GM20000 (cell line): ENCODE data around the gene LRRC53.

Source experiments
- DNase-seq: peaks from one replicate; pipeline ENCODE4 v3.0.0; 2012; ENCODE audit warnings: low spot score
- CTCF ChIP-seq: IDR thresholded peaks from 2 replicates; pipeline ENCODE4 v1.5.1; 2012; ENCODE audit warnings: mild to moderate bottlenecking, control low read depth; ENCODE audit errors: extremely low read depth, missing control alignments

The LRRC53 gene

GRCh38 chr1:74457253-74457652 is 55.2 kb downstream of the LRRC53 start:
- no peak for TF ChIP-seq CTCF
- no peak for DNase-seq

- no peak for TF ChIP-seq CTCF
- DNase-seq = no peak
Observed at GRCh38 chr1:74455390-74455789, 57.0 kb downstream of the LRRC53 start.

DNA sequence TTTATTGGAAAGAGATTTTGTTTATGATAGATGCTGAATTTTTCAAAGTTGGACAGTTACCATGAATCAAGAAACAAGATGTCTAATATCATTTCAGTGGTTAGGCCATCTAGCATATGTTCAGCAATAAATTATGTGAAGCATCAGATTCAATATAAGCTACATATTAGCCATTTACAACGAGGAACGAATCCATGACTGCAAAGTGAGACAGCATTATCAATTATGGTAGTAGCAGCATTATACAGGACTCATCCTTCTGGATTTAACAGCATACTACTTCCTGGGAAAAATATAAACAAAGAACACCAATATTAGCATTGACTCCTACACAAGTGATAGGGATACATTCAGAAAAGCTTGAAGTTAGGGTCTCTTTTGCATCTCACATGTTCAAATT is 59.1 kb downstream of the LRRC53 start:
- no peak for DNase-seq
- no peak for TF ChIP-seq CTCF

DNA sequence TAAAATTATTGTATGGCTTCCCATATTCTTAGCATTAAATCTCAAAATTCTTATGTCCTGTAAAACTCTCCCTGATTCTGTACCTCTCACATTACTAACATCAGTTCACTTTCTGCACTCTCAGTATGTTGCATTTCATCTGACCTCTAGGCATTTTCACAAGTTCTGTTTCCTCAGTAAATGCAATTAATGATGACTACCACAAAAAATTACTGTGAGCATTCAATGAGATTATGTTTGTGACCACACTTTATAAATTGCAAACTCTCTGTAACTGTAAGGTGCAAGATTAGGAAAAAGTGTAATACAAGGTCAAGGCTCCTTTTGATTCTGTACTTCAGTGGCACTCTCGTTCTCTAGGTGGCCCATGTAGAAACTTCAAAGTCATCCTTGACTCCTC is 60.4 kb downstream of the LRRC53 start:
- no peak for DNase-seq
- no peak for TF ChIP-seq CTCF

- no peak for TF ChIP-seq CTCF
- DNase-seq = no peak
Observed at GRCh38 chr1:74437035-74437434, 75.4 kb downstream of the LRRC53 start.

GRCh38 chr1:74436078-74436477 is 76.3 kb downstream of the LRRC53 start:
- no peak for TF ChIP-seq CTCF
- DNase-seq = no peak

- DNase-seq = no peak
- TF ChIP-seq CTCF = no peak
Observed at GRCh38 chr1:74434321-74434720, 78.1 kb downstream of the LRRC53 start.
